SK-N-SH treated with all-trans-retinoic acid at 6 μM for 48 hours (cell line): Measurements from ENCODE around the gene HTT-AS.

ENCODE experiments used
- TF ChIP-seq, protein P1 (sequence below): fragments of 250-450 bp; sonication (Bioruptor Pico); IDR thresholded peaks from 2 replicates; pipeline ENCODE4 v1.8.0; 2021; ENCODE audit warnings: low read depth, mild to moderate bottlenecking, moderate library complexity, borderline replicate concordance
- TF ChIP-seq, protein P2 (sequence below): fragments of 250-450 bp; sonication (Bioruptor Pico); IDR thresholded peaks from 2 replicates; pipeline ENCODE4 v1.8.0; 2020; ENCODE audit warnings: mild to moderate bottlenecking, moderate library complexity, borderline replicate concordance

DNA sequence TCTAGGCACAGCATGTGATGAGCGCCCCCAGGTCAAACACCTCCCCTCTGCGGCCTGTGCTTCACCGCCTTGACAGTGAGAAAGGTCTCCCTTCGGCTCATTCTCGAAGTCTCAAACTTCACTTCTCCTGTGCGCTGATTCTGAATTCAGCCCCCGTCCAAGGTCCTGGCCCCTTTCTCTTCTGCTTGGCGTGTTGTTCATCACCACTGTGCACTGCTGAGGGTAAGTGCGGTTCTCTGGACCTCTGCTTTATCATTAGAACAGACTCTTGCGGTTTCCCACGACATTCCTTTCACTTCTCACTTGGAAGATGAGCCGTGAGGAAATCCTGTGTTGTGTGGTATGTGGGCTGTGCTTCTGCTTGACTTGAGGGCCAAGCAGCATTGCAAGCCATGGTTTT is 11.9 kb downstream of the HTT-AS start:
- TF ChIP-seq, protein P1, sequence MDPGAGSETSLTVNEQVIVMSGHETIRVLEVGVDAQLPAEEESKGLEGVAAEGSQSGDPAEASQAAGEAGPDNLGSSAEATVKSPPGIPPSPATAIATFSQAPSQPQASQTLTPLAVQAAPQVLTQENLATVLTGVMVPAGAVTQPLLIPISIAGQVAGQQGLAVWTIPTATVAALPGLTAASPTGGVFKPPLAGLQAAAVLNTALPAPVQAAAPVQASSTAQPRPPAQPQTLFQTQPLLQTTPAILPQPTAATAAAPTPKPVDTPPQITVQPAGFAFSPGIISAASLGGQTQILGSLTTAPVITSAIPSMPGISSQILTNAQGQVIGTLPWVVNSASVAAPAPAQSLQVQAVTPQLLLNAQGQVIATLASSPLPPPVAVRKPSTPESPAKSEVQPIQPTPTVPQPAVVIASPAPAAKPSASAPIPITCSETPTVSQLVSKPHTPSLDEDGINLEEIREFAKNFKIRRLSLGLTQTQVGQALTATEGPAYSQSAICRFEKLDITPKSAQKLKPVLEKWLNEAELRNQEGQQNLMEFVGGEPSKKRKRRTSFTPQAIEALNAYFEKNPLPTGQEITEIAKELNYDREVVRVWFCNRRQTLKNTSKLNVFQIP (CRISPR knock-in tag): no peak
- TF ChIP-seq, protein P2, sequence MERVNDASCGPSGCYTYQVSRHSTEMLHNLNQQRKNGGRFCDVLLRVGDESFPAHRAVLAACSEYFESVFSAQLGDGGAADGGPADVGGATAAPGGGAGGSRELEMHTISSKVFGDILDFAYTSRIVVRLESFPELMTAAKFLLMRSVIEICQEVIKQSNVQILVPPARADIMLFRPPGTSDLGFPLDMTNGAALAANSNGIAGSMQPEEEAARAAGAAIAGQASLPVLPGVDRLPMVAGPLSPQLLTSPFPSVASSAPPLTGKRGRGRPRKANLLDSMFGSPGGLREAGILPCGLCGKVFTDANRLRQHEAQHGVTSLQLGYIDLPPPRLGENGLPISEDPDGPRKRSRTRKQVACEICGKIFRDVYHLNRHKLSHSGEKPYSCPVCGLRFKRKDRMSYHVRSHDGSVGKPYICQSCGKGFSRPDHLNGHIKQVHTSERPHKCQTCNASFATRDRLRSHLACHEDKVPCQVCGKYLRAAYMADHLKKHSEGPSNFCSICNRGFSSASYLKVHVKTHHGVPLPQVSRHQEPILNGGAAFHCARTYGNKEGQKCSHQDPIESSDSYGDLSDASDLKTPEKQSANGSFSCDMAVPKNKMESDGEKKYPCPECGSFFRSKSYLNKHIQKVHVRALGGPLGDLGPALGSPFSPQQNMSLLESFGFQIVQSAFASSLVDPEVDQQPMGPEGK (CRISPR knock-in tag): no peak
